ENCODE measurements around the gene MSH2. TPM values are rescaled to one million over a fixed set of nuclear protein-coding genes. Genes with fewer than 3 reads are reported as not detected.

The MSH2 gene
- total and polyA plus RNA-seq, 2 donors (not counting 3 experiments of a cell fraction or from before 2014, with no cell fraction given) = 9.7 to 30.5 TPM

DNA sequence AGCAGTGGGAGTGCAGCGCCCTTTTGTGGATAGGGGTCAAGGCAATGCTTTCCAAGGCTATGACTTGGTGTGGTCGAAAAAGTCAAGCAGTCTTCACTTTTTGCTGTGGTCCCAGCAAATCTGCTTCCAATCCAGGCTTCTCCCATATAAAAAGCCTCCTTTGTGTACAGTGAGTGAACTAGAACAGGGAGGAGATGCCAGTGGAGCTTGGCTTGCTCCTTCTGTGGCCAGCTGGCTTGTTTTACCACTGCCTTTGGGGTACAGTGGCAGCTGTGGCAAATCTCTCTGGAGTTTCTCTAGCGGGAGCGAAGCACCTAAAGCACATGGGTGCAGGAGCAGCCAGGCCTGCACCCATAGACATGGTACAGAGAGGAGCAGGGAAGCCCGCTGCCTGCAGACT, 103.5 kb downstream of the MSH2 start:
- intact Hi-C loops (cut with micrococcal nuclease) (no loop called here), dilution Hi-C loops (cut with MboI; ENCODE audit: extremely low pct_ligation_motif_present, low sequenced_read_pairs) (no loop called here)
- no TSS peak for BruUV-seq (replicated peaks)
- FAIRE-seq = no peak
- no peaks in the 10 kb centered on the region for H3K9me3 ChIP-seq (replicated peaks; ENCODE audit: control insufficient read depth, insufficient read depth, low read length)
- H4K20me1 ChIP-seq (replicated peaks; ENCODE audit: control insufficient read depth, extremely low read depth, insufficient read depth, low read length) = no peaks in the 10 kb centered on the region
- TF ChIP-seq POLR2AphosphoS5 (IDR thresholded peaks at IDR 0.05; ENCODE audit: insufficient read depth, low read depth, low read length) (no peak), CTCF (IDR thresholded peaks at IDR 0.05; ENCODE audit: extremely low read depth in 1 of 2, insufficient read depth in 1 of 2, low read depth in 1 of 2, low read length in 2 of 2) (no peak), JUN (IDR thresholded peaks at IDR 0.05; ENCODE audit: borderline replicate concordance, insufficient read depth, insufficient read length, low read depth) (no peak), MYC (IDR thresholded peaks at IDR 0.05; ENCODE audit: low read depth, low read length) (no peak), GATA2 (IDR thresholded peaks at IDR 0.05; ENCODE audit: insufficient read depth, insufficient read length, low read depth, low read length) (no peak), FOS (IDR thresholded peaks at IDR 0.05; ENCODE audit: borderline replicate concordance, insufficient read depth, low read length) (no peak), POLR2A (IDR thresholded peaks at IDR 0.05; ENCODE audit: low read depth, low read length) (no peak), EZH2 (IDR thresholded peaks at IDR 0.05; ENCODE audit: borderline replicate concordance, low read depth, low read length, severe bottlenecking) (no peak), MAX (IDR thresholded peaks at IDR 0.05; ENCODE audit: insufficient read depth, insufficient read length) (no peak)
- peaks cover 26% of the 10 kb centered on the region for H3K4me1 ChIP-seq (ENCODE audit: control insufficient read depth, extremely low read depth, insufficient read depth, low read length)
- no peaks in the 10 kb centered on the region for H3K9me1 ChIP-seq (replicated peaks; ENCODE audit: control insufficient read depth, extremely low read depth, insufficient read depth, low read length)
- H3K4me3 ChIP-seq (replicated peaks in 1 of 3; ENCODE audit: insufficient read depth in 1 of 3, low read depth in 1 of 3, low read length in 3 of 3) = no peak overlapping the region
- no peaks in the 10 kb centered on the region for H3K36me3 ChIP-seq (ENCODE audit: control insufficient read depth in 2 of 2, extremely low read depth in 1 of 2, insufficient read depth in 2 of 2, low read length in 2 of 2)
- ChIA-PET POLR2A (no interaction called here), CTCF (no interaction called here)
- H3K27me3 ChIP-seq (ENCODE audit: control insufficient read depth in 2 of 2, insufficient read depth in 2 of 2, low read length in 2 of 2) = no peaks in the 10 kb centered on the region
- no peak overlapping the region for H2AFZ ChIP-seq (ENCODE audit: low read depth, low read length)
- H3K79me2 ChIP-seq (ENCODE audit: control insufficient read depth, insufficient read depth, low read length) = no peaks in the 10 kb centered on the region
- H3K27ac ChIP-seq (ENCODE audit: insufficient read depth, low read depth, low read length) = no peak overlapping the region
- H3K4me2 ChIP-seq (ENCODE audit: insufficient read depth, low read length) = no peak overlapping the region
- no peak for DNase-seq (ENCODE audit: low read depth, low spot score)
- H3K9ac ChIP-seq (replicated peaks; ENCODE audit: extremely low read depth, insufficient read depth, low read length) = no peak overlapping the region
